GM12878 (cell line): Measurements from ENCODE around the gene AK8. TPM values are rescaled to one million over a fixed set of nuclear protein-coding genes. Genes with fewer than 3 reads are reported as not detected.

Source experiments
- CBX5 ChIP-seq: sonication (generic); IDR thresholded peaks from 2 replicates; pipeline ENCODE4 v1.6.1; 2016; ENCODE audit warnings: low read depth, moderate library complexity, mild to moderate bottlenecking, inconsistent platforms
- MTA2 ChIP-seq: fragments of 450-650 bp; IDR thresholded peaks from 2 replicates; pipeline ENCODE4 v1.6.1; 2016; ENCODE audit warnings: low read depth, mild to moderate bottlenecking, moderate library complexity
- NR2C1 ChIP-seq: fragments of 450-650 bp; IDR thresholded peaks from 2 replicates; pipeline ENCODE4 v1.6.1; 2017; ENCODE audit warnings: antibody characterized with exemption, mild to moderate bottlenecking, moderate library complexity
- PAX8 ChIP-seq: fragments of 450-650 bp; IDR thresholded peaks from 2 replicates; pipeline ENCODE4 v1.6.1; 2017; ENCODE audit warnings: mild to moderate bottlenecking, moderate library complexity
- SPI1 ChIP-seq: IDR thresholded peaks from 2 replicates; pipeline ENCODE4 v1.6.1; 2011; ENCODE audit warnings: low read depth, mild to moderate bottlenecking, low read length, moderate library complexity, borderline replicate concordance; ENCODE audit not compliant: insufficient read depth
- TAF1 ChIP-seq: IDR thresholded peaks from 2 replicates; pipeline ENCODE4 v1.6.1; 2011; ENCODE audit warnings: mild to moderate bottlenecking, low read depth, low read length, borderline replicate concordance
- polyA plus RNA-seq, 11 experiments: library from polyadenylated mRNA; depleted of rRNA in 4 of 11; unstranded in 6 of 11; stranded (reverse) in 5 of 11; fragments of >200 nt; fragmentation: Nextera tagmentation in 4 of 11; fragmentation: Illumina TruSeq in 1 of 11; extraction: Ambion mirVana in 4 of 11; extraction: Trizol in 1 of 11; gene quantifications; 1 replicate in 1 of 11; 2 replicates in 10 of 11; pipeline versions ENCODE4 v1.2.1 to v1.2.3, GENCODE V29; 2011 to 2016; ENCODE audit warnings: inconsistent platforms in 2 of 11, missing spikeins in 2 of 11, low read depth in 1 of 11
- total RNA-seq, 4 experiments: library from RNA; depleted of rRNA in 3 of 4; stranded (reverse); fragments of >200 nt in 3 of 4; fragmentation: Illumina TruSeq in 1 of 4; extraction: Trizol in 1 of 4; gene quantifications; 2 replicates each; pipeline versions ENCODE4 v1.2.1 to v1.2.3, GENCODE V29; 2013 to 2021
- TF ChIP-seq, protein P1 (sequence below): IDR thresholded peaks from 2 replicates; pipeline ENCODE4 v1.6.1; 2012; ENCODE audit warnings: improper control_type of control experiment, low read depth, low read length; ENCODE audit not compliant: insufficient replicate concordance
- TF ChIP-seq, protein P2 (sequence below): fragments of 450-650 bp; formaldehyde crosslinking; IDR thresholded peaks from 2 replicates; pipeline ENCODE4 v1.4.0; 2020; ENCODE audit warnings: mild to moderate bottlenecking, moderate library complexity
- TF ChIP-seq, protein P3 (sequence below): IDR thresholded peaks from 2 replicates; pipeline ENCODE4 v1.6.1; 2011; ENCODE audit warnings: mild to moderate bottlenecking, low read depth, low read length, moderate library complexity; ENCODE audit not compliant: insufficient replicate concordance
- TF ChIP-seq, protein P4 (sequence below): fragments of 450-650 bp; IDR thresholded peaks from 2 replicates; pipeline ENCODE4 v1.6.1; 2017; ENCODE audit warnings: mild to moderate bottlenecking, moderate library complexity

Gene AK8
- total and polyA plus RNA-seq, 10 of the 15 experiments (the other 5 are each of a cell fraction or from before 2014, with no cell fraction given), result 0.03 to 0.12 (median 0.06) TPM; not detected in 5

DNA sequence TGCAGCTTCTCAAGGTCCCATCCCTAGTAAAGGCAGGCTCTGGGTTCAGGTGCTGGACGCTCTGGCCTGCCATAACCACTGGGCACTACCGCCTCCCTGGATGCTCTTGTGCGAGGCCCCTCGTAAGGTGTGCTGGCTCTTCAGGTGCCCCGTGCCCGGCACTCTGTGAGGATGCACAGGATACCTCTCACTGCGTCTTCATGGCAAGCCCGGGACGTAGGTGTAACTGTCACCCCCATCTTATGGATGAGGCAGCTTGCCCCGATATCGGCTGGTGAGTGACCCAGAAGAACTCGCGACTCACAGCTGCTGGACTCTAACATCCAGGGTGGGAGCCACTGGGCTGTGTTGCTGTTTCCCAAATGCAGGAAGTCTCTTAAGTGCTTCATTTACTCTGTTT lies 128.8 kb downstream of the AK8 start (continued):
- TF ChIP-seq, protein P1, sequence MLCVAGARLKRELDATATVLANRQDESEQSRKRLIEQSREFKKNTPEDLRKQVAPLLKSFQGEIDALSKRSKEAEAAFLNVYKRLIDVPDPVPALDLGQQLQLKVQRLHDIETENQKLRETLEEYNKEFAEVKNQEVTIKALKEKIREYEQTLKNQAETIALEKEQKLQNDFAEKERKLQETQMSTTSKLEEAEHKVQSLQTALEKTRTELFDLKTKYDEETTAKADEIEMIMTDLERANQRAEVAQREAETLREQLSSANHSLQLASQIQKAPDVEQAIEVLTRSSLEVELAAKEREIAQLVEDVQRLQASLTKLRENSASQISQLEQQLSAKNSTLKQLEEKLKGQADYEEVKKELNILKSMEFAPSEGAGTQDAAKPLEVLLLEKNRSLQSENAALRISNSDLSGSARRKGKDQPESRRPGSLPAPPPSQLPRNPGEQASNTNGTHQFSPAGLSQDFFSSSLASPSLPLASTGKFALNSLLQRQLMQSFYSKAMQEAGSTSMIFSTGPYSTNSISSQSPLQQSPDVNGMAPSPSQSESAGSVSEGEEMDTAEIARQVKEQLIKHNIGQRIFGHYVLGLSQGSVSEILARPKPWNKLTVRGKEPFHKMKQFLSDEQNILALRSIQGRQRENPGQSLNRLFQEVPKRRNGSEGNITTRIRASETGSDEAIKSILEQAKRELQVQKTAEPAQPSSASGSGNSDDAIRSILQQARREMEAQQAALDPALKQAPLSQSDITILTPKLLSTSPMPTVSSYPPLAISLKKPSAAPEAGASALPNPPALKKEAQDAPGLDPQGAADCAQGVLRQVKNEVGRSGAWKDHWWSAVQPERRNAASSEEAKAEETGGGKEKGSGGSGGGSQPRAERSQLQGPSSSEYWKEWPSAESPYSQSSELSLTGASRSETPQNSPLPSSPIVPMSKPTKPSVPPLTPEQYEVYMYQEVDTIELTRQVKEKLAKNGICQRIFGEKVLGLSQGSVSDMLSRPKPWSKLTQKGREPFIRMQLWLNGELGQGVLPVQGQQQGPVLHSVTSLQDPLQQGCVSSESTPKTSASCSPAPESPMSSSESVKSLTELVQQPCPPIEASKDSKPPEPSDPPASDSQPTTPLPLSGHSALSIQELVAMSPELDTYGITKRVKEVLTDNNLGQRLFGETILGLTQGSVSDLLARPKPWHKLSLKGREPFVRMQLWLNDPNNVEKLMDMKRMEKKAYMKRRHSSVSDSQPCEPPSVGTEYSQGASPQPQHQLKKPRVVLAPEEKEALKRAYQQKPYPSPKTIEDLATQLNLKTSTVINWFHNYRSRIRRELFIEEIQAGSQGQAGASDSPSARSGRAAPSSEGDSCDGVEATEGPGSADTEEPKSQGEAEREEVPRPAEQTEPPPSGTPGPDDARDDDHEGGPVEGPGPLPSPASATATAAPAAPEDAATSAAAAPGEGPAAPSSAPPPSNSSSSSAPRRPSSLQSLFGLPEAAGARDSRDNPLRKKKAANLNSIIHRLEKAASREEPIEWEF, result no peak
- TF ChIP-seq, protein P2, sequence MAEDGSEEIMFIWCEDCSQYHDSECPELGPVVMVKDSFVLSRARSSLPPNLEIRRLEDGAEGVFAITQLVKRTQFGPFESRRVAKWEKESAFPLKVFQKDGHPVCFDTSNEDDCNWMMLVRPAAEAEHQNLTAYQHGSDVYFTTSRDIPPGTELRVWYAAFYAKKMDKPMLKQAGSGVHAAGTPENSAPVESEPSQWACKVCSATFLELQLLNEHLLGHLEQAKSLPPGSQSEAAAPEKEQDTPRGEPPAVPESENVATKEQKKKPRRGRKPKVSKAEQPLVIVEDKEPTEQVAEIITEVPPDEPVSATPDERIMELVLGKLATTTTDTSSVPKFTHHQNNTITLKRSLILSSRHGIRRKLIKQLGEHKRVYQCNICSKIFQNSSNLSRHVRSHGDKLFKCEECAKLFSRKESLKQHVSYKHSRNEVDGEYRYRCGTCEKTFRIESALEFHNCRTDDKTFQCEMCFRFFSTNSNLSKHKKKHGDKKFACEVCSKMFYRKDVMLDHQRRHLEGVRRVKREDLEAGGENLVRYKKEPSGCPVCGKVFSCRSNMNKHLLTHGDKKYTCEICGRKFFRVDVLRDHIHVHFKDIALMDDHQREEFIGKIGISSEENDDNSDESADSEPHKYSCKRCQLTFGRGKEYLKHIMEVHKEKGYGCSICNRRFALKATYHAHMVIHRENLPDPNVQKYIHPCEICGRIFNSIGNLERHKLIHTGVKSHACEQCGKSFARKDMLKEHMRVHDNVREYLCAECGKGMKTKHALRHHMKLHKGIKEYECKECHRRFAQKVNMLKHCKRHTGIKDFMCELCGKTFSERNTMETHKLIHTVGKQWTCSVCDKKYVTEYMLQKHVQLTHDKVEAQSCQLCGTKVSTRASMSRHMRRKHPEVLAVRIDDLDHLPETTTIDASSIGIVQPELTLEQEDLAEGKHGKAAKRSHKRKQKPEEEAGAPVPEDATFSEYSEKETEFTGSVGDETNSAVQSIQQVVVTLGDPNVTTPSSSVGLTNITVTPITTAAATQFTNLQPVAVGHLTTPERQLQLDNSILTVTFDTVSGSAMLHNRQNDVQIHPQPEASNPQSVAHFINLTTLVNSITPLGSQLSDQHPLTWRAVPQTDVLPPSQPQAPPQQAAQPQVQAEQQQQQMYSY (CRISPR knock-in tag), result no peak
- TF ChIP-seq, protein P3, sequence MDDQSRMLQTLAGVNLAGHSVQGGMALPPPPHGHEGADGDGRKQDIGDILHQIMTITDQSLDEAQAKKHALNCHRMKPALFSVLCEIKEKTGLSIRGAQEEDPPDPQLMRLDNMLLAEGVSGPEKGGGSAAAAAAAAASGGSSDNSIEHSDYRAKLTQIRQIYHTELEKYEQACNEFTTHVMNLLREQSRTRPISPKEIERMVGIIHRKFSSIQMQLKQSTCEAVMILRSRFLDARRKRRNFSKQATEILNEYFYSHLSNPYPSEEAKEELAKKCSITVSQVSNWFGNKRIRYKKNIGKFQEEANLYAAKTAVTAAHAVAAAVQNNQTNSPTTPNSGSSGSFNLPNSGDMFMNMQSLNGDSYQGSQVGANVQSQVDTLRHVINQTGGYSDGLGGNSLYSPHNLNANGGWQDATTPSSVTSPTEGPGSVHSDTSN, result no peak
- TF ChIP-seq NR2C1 (no peak), MTA2 (no peak), SPI1 (no peak), TAF1 (no peak), CBX5 (no peak), PAX8 (no peak)
- TF ChIP-seq, protein P4, sequence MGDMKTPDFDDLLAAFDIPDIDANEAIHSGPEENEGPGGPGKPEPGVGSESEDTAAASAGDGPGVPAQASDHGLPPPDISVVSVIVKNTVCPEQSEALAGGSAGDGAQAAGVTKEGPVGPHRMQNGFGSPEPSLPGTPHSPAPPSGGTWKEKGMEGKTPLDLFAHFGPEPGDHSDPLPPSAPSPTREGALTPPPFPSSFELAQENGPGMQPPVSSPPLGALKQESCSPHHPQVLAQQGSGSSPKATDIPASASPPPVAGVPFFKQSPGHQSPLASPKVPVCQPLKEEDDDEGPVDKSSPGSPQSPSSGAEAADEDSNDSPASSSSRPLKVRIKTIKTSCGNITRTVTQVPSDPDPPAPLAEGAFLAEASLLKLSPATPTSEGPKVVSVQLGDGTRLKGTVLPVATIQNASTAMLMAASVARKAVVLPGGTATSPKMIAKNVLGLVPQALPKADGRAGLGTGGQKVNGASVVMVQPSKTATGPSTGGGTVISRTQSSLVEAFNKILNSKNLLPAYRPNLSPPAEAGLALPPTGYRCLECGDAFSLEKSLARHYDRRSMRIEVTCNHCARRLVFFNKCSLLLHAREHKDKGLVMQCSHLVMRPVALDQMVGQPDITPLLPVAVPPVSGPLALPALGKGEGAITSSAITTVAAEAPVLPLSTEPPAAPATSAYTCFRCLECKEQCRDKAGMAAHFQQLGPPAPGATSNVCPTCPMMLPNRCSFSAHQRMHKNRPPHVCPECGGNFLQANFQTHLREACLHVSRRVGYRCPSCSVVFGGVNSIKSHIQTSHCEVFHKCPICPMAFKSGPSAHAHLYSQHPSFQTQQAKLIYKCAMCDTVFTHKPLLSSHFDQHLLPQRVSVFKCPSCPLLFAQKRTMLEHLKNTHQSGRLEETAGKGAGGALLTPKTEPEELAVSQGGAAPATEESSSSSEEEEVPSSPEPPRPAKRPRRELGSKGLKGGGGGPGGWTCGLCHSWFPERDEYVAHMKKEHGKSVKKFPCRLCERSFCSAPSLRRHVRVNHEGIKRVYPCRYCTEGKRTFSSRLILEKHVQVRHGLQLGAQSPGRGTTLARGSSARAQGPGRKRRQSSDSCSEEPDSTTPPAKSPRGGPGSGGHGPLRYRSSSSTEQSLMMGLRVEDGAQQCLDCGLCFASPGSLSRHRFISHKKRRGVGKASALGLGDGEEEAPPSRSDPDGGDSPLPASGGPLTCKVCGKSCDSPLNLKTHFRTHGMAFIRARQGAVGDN, result no peak
